Measurements from ENCODE around the gene SLC25A39.
"Not testable (repeated sequence)": the region's sequence is repeated elsewhere in the genome, so short reads cannot be mapped to it uniquely, and the experiment has no call there.

SLC25A39 gene

GRCh38 chr17:44333371-44333770 is 8.7 kb upstream of the SLC25A39 start:
- no peak for DNase-seq

DNA sequence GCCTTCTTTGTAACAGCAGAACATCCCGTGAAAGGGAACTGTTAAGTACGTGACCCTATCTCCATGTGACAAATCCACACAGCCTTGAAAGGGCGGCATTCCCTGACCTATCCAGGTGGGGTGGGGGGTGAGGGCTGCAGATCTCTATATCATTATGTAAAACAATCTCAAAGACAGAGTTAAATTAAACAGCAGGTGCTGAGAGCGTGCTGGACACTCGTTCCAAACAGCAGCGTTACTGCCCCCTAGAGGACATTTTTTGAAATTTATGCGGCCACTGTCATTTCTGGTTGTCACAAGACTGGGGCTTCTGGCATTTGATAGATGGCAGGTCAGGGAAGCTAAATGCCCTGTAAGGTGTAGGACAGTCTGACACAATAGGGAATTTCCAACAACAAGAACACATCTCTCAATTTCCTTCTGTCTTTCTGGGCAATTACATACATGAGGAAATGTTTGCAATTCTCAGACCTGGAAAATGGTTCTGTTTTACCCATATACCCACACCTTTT is 6.7 kb upstream of the SLC25A39 start:
- DNase-seq, result peak; percentile 64

DNA sequence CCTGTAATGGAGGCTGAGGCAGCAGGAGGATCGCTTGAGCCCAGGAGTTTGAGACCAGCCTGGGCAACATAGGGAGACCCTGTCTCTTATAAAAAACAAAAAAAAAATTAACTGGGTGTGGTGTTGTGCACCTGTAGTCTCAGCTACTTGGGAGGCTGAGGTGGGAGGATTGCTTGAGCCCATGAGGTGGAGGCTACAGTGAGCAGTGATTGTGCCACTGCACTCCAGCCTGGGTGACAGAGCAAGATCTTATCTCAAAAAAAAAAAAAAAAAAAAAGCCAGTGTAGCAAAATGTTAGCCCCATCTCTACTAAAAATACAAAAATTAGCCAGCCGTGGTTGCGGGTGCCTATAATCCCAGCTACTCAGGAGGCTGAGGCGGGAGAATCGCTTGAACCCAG is 5.6 kb upstream of the SLC25A39 start:
- DNase-seq, result not testable (repeated sequence)

GRCh38 chr17:44329516-44329915 is 4.9 kb upstream of the SLC25A39 start:
- not testable (repeated sequence) for DNase-seq

GRCh38 chr17:44327715-44328449 is 3.3 kb upstream of the SLC25A39 start:
- no peak for DNase-seq

GRCh38 chr17:44326861-44327444 is 2.3 kb upstream of the SLC25A39 start:
- DNase-seq, result peak; percentile 92

DNA sequence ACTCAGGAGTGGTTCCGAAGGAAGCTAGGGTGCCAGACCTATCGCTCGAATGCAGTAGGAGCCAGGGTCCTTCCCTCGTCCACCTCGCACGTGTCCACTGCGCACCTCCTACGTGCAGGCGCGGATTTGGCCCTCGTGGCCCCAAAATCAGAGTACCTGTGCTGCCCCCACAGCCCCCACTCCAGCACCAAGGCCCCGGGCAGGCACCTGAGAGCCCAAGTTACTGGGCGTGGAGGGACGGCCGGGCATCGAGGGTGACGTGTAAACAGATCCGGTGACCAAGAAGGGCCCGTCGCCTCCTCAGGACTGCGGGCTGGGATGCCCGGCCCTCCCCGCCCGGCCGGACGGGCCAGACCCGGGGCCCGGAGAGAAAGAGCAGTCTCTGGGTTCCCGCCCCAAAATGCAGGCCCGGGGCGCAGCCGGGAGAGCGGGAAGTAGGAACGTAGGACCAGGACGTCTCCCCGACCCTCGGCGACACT is 492 bp downstream of the SLC25A39 start:
- DNase-seq, result no peak

- DNase-seq, result no peak
Observed at GRCh38 chr17:44323359-44324091, 1.1 kb downstream of the SLC25A39 start.

DNA sequence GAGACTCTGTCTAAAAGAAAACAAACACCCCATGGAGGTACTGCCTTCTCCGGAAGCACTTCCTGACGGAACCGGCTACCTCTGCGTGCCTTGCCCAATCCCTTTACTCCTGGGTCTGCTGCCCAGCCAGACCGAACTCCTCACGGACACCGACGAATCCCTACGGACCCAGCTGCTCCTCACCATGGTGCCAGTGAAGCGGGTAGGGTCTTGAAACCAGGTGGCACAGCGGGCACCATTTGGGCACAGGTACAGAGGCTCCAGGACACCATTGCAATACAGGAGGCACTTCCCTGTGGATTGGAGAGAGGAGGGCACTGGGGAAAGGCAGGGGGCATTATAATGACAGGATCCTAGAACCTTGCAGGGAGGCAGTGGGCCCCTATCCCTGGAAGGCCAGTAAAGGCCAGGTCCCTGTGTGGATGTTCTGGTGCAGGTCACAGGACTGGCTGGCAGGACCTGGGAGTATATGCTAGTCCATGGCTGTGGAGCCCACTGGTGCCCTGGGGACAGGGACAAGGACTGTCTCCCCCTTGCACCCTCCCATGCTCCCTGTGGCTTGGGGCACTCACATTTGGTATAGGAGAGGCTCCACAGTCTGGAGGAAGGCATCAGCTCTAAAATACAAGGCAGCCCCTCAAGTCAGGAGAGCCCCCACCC is 2.3 kb downstream of the SLC25A39 start:
- DNase-seq, result no peak

- DNase-seq, result no peak
Observed at GRCh38 chr17:44321246-44322120, 3.1 kb downstream of the SLC25A39 start.

DNA sequence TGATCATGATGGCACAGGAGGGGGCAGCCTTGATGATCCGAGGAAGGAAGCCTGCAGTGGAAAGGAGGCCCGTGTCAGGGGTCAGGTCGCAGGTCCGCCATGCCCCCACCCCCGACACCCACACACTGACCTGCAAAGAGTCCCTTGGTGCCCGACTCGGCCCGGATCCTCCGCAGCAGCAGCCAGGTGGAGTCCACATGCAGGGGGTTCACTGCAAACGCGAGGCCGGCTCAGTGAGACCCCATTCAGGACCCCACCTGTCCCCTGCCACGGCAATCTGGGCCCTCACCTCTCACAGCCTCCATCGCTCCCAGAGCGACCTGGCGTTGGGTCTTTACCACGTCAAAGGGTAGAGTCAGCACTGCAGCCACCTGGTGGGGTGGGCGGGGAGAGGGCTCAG is 4.6 kb downstream of the SLC25A39 start:
- no peak for DNase-seq

DNA sequence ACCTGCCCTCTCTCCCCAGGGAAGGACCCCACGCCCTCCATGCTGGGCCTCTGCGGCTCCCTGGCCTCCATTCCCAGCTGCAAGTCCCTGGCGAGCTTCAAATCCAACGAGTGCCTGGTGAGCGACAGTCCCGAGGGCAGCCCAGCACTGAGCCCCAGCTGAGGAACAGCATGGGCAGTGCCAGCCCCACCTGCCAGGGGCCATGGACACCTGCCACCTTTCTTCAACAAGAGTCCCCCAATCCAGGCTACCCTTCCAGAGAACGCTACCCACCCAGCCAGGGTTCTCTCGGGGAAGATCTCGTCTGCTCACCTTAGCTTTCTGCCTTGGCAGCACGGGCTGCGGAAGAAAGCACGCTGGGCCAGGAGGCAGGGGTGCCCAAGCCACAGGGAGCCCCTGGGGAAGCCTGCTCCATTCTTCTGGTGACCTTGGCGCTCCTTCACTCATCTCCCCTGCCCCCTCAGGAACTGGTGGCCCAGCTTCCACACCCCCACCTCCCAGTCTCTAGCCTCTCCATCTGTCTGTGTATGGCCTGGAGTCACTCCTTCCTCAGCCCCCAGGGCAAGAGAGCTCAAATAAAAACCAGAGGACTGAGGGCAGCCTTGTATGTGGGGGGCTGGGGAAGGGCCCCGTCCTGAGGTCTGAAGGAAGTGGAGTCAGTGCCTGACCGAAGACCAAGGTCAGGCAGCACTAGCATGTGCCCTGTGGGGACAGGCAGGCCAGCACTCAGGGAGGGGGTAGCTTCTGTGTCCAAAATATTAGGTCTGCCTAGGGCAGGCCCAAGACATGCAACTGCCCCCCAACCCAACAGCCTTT is 6.3 kb downstream of the SLC25A39 start:
- no peak for DNase-seq

GRCh38 chr17:44317545-44317944 is 7.1 kb downstream of the SLC25A39 start:
- DNase-seq, result no peak

DNA sequence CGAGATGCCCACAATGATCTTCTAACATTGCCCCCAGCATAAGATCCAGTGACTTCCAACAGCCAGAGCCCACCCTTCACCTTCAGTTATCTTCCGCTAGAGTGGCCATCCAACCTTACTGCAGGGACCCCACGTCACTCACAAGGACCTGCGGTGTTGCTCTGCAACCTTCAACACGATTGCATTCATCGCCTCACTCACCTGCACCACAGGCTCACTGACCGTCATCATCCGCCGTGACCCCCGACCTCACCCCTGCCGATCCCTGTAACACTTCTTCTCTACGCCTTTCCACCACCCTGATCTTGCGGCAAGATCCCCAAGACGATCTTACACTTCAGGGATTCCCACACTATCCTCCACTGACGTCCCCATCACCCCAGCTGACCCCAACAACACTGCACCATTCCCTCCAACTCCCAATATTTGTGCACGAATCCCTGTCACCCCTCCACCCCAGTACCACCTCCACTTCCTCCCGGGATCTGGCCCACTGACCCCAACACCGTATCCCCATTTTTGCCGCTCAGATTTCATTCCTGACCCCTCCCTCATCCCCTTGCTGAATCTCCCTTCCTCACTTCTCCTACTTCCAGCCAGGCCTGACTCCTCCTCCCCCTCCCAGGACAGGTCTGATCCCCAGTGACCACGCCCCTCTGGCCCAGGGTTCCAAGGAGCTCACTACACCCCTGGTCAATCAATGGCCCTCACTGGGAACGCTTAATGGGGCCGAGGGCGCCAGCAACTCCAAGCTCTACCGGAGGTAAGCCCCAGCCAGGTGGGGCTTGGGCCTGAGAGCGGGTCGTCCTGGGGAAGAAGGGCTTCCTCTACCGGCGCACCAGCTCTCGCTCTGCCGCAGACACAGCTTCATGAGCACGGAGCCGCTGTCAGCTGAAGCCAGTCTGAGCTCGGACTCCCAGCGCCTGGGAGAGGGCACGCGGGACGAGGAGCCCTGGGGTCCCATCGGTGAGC is 8.6 kb downstream of the SLC25A39 start:
- no peak for DNase-seq

GRCh38 chr17:44314869-44315661 is 9.6 kb downstream of the SLC25A39 start:
- DNase-seq, result no peak

DNA sequence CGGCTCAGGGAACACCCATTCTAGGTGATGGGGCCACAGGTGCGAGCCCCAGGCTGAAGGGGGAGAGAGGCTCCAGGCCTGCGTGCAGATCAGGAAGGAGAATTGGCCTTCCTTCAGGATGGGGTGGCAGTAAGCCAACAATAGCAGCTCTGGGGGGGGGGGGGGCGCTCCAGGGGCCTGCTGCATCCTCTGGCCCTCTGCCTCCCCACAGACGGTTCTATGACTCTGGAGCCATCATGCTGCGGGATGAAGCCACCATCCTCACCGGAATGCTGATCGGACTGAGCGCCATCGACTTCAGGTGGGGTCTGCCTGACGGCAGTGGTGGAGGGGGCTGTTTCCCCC is 10.1 kb downstream of the SLC25A39 start:
- no peak for DNase-seq

DNA sequence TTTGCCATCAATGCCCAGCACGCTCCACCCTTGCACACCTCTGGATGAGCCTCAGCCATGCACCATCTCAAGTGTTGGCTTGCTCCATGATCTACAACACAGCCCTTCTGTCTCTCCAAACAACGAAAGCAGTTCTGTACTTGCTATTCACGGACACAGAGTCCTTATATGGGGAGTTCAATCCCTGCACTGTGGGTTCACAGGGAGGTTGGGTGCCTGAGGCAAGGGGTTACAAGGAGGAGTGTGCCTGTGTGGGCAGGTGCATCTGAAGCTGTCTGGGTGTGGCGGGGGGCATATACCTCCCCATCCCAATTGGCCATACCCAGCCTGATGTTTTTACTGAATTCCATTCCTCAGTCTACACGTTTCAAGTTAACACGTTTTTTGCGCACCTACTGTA is 10.6 kb downstream of the SLC25A39 start:
- DNase-seq, result no peak

GRCh38 chr17:44312396-44313104 is 12.1 kb downstream of the SLC25A39 start:
- DNase-seq, result no peak
